Esophagus squamous epithelium (tissue), 4 donors: ENCODE data around the gene PTPRN2.

Experiments used
- POLR2A ChIP-seq, 4 donors: fragments of 450-650 bp; IDR thresholded peaks; one replicate each; pipeline ENCODE4 v1.6.1; 2017; ENCODE audit warnings: antibody characterized with exemption in 4 of 4, mild to moderate bottlenecking in 4 of 4, moderate library complexity in 3 of 4
- TF ChIP-seq, protein P1 (sequence below), 6 experiments: fragments of 450-650 bp in 4 of 6; fragments of 200-600 bp in 2 of 6; sonication (generic) in 2 of 6; IDR thresholded peaks; one replicate each; pipeline ENCODE4 v1.5.1; 2016 to 2019; ENCODE audit warnings: antibody characterized with exemption in 6 of 6, mild to moderate bottlenecking in 4 of 6, moderate library complexity in 4 of 6

GRCh38 chr7:158018971-158019645, 568.5 kb downstream of the PTPRN2 start:
- TF ChIP-seq, protein P1, sequence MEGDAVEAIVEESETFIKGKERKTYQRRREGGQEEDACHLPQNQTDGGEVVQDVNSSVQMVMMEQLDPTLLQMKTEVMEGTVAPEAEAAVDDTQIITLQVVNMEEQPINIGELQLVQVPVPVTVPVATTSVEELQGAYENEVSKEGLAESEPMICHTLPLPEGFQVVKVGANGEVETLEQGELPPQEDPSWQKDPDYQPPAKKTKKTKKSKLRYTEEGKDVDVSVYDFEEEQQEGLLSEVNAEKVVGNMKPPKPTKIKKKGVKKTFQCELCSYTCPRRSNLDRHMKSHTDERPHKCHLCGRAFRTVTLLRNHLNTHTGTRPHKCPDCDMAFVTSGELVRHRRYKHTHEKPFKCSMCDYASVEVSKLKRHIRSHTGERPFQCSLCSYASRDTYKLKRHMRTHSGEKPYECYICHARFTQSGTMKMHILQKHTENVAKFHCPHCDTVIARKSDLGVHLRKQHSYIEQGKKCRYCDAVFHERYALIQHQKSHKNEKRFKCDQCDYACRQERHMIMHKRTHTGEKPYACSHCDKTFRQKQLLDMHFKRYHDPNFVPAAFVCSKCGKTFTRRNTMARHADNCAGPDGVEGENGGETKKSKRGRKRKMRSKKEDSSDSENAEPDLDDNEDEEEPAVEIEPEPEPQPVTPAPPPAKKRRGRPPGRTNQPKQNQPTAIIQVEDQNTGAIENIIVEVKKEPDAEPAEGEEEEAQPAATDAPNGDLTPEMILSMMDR (IDR thresholded peaks at IDR 0.05) = no peak
- no peak for TF ChIP-seq POLR2A (IDR thresholded peaks at IDR 0.05)
